HG03025 (cell line): ENCODE data around the gene GSDME.

ENCODE experiments used
- ATAC-seq: cut with Tn5 transposase; IDR thresholded peaks from one replicate; pipeline ENCODE4 v1.9.1; 2021; ENCODE audit warnings: mild to moderate bottlenecking, moderate library complexity; ENCODE audit not compliant: unreplicated experiment, low FRiP score

Gene GSDME

GRCh38 chr7:24659505-24659904 is 97.8 kb downstream of the GSDME start:
- peak; percentile 88 for ATAC-seq

GRCh38 chr7:24657980-24658379 is 99.3 kb downstream of the GSDME start:
- no peak for ATAC-seq

GRCh38 chr7:24656608-24657007 is 100.7 kb downstream of the GSDME start:
- no peak for ATAC-seq

- no peak for ATAC-seq
Observed at GRCh38 chr7:24654305-24654704, 103.0 kb downstream of the GSDME start.

- ATAC-seq: no peak
Observed at GRCh38 chr7:24653316-24654085, 103.8 kb downstream of the GSDME start.

- ATAC-seq: no peak
Observed at GRCh38 chr7:24652251-24652939, 104.9 kb downstream of the GSDME start.
